K562 (cell line): ENCODE results near the gene NCOA4. TPM values are rescaled to one million over a fixed set of nuclear protein-coding genes. Genes with fewer than 3 reads are reported as not detected.

Source experiments
- ARHGAP35 ChIP-seq: fragments of 450-650 bp; IDR thresholded peaks from 2 replicates; pipeline ENCODE4 v1.6.1; 2018; ENCODE audit not compliant: partially characterized antibody
- CHD1 ChIP-seq: fragments of 200-600 bp; sonication (generic); IDR thresholded peaks from one replicate; pipeline ENCODE4 v1.6.1; 2012; ENCODE audit warnings: mild to moderate bottlenecking, moderate library complexity, low read length, inconsistent platforms
- FOSL1 ChIP-seq: fragments of 200-800 bp; sonication (Bioruptor generic); conservative IDR thresholded peaks from 2 replicates; pipeline ENCODE4 v1.6.1; 2016; ENCODE audit warnings: missing genetic modification characterization, missing compliant biosample characterization
- HDAC1 ChIP-seq, 2 experiments: fragments of 450-650 bp; IDR thresholded peaks; 2 replicates each; pipeline ENCODE4 v1.6.1; 2016 to 2017; ENCODE audit warnings: inconsistent platforms in 1 of 2, mild to moderate bottlenecking in 1 of 2, moderate library complexity in 1 of 2
- HOXB6 ChIP-seq: fragments of 250-450 bp; sonication (Bioruptor Pico); IDR thresholded peaks from 2 replicates; pipeline ENCODE4 v1.5.1; 2022; ENCODE audit warnings: mild to moderate bottlenecking, borderline replicate concordance
- JUNB ChIP-seq: fragments of 450-650 bp; formaldehyde crosslinking; conservative IDR thresholded peaks from 2 replicates; pipeline ENCODE4 v1.4.0; 2020; ENCODE audit warnings: mild to moderate bottlenecking
- MCM2 ChIP-seq: fragments of 450-650 bp; IDR thresholded peaks from 2 replicates; pipeline ENCODE4 v1.6.1; 2017; ENCODE audit warnings: low read depth, mild to moderate bottlenecking
- PHF20 ChIP-seq: fragments of 450-650 bp; IDR thresholded peaks from 2 replicates; pipeline ENCODE4 v1.6.1; 2018; ENCODE audit not compliant: partially characterized antibody
- RBM22 ChIP-seq: fragments of 200-400 bp; formaldehyde crosslinking; IDR thresholded peaks from 2 replicates; pipeline ENCODE4 v1.6.1; 2018; ENCODE audit warnings: low read length, low read depth; ENCODE audit not compliant: poor library complexity, severe bottlenecking
- RBM25 ChIP-seq: fragments of 200-400 bp; formaldehyde crosslinking; IDR thresholded peaks from 2 replicates; pipeline ENCODE4 v1.6.1; 2018; ENCODE audit warnings: low read length, low read depth, moderate library complexity; ENCODE audit not compliant: severe bottlenecking
- RCOR1 ChIP-seq, 2 experiments: IDR thresholded peaks; 2 replicates each; pipeline ENCODE4 v1.6.1; 2012; ENCODE audit warnings: low read depth in 2 of 2, low read length in 2 of 2, borderline replicate concordance in 1 of 2, improper control_type of control experiment in 1 of 2
- SPI1 ChIP-seq: IDR thresholded peaks from 2 replicates; pipeline ENCODE4 v1.6.1; 2011; ENCODE audit warnings: low read depth, low read length, control low read depth, borderline replicate concordance
- TRIM28 ChIP-seq: fragments of 450-650 bp; IDR thresholded peaks from 2 replicates; pipeline ENCODE4 v1.6.1; 2017
- ZEB2 ChIP-seq: fragments of 450-650 bp; IDR thresholded peaks from 2 replicates; pipeline ENCODE4 v1.6.1; 2016
- ZNF224 ChIP-seq: sonication (generic); formaldehyde crosslinking; IDR thresholded peaks from 2 replicates; pipeline ENCODE4 v1.8.0; 2022; ENCODE audit warnings: mild to moderate bottlenecking, missing genetic modification reagents
- ZNF324 ChIP-seq: fragments of 250-450 bp; sonication (Bioruptor Pico); IDR thresholded peaks from 2 replicates; pipeline ENCODE4 v1.4.0; 2020; ENCODE audit warnings: mild to moderate bottlenecking
- ZNF77 ChIP-seq: fragments of 250-450 bp; sonication (Bioruptor Pico); IDR thresholded peaks from 2 replicates; pipeline ENCODE4 v1.5.0; 2020
- ZNF785 ChIP-seq: fragments of 250-450 bp; sonication (Bioruptor Pico); IDR thresholded peaks from 2 replicates; pipeline ENCODE4 v1.4.0; 2020; ENCODE audit warnings: mild to moderate bottlenecking
- polyA plus RNA-seq, 8 experiments: library from polyadenylated mRNA; depleted of rRNA in 4 of 8; stranded (reverse) in 5 of 8; unstranded in 3 of 8; fragments of >200 nt; fragmentation: Nextera tagmentation in 2 of 8; fragmentation: Illumina TruSeq in 1 of 8; extraction: Ambion mirVana in 2 of 8; extraction: Trizol in 1 of 8; gene quantifications; 2 replicates each; pipeline versions ENCODE4 v1.2.1 to v1.2.3, GENCODE V29; 2011 to 2014; ENCODE audit warnings: inconsistent platforms in 1 of 8, missing spikeins in 1 of 8
- total RNA-seq, 7 experiments: library from RNA; depleted of rRNA in 6 of 7; stranded (reverse); fragments of >200 nt in 6 of 7; fragmentation: Illumina TruSeq in 2 of 7; extraction: Trizol in 2 of 7; gene quantifications; 2 replicates each; pipeline versions ENCODE4 v1.2.1 to v1.2.3, GENCODE V29; 2011 to 2021; ENCODE audit warnings: low replicate concordance in 1 of 7
- TF ChIP-seq, protein P1 (sequence below): fragments of 450-650 bp; IDR thresholded peaks from 2 replicates; pipeline ENCODE4 v1.6.1; 2017; ENCODE audit warnings: antibody characterized with exemption, mild to moderate bottlenecking
- TF ChIP-seq, protein P2 (sequence below): fragments of 450-650 bp; IDR thresholded peaks from 2 replicates; pipeline ENCODE4 v1.6.1; 2016; ENCODE audit warnings: missing biosample characterization, missing genetic modification characterization
- TF ChIP-seq, protein P3 (sequence below): fragments of 450-650 bp; IDR thresholded peaks from 2 replicates; pipeline ENCODE4 v1.6.1; 2016; ENCODE audit warnings: antibody characterized with exemption
- TF ChIP-seq, protein P4 (sequence below), 2 experiments: fragments of 450-650 bp in 1 of 2; sonication (generic) in 1 of 2; formaldehyde crosslinking in 1 of 2; IDR thresholded peaks in 1 of 2; conservative IDR thresholded peaks in 1 of 2; 2 replicates each; pipeline versions ENCODE4 v1.6.1 to v1.8.1; 2016 to 2023; ENCODE audit warnings: mild to moderate bottlenecking in 2 of 2, moderate library complexity in 2 of 2, inconsistent platforms in 1 of 2, missing genetic modification reagents in 1 of 2

Gene NCOA4
- total and polyA plus RNA-seq, 9 of the 15 experiments (the other 6 are each of a cell fraction or from before 2014, with no cell fraction given): 89.8 to 283 (median 181) TPM

DNA sequence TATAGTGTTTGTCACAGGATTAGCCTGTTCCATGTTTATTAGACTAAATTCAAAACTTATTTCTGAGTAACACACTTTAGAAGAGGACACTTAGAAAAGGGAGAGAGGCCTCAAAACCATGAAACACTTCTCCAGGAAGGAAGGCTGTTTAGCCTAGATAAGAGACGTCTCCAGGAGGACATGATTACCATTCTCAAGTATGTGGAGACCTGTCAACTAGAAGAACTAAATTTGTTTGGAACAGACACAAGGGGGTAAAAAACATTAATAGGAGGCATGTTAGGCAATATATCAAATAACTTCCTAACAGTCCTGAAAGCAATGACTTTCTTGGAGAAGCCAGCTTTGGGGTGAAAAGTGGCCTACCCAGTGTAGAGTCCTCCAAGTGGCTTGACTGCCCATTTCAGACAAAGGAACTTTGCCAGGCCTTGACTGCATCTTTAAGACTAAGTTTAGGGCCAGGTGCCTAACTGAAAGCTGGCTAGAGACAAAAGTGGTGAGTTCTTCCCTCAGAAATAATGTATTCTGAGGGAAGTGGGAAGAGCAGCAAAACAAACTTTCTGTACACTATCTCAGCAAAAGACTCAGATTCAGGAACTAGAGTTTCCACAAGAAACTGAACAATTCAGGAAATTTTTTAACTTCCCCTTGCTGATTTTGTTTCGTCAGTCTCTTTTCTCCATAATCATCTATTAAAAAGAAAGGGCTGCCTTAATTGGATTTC lies 11.8 kb downstream of the NCOA4 start (continued):
- TF ChIP-seq, protein P1, sequence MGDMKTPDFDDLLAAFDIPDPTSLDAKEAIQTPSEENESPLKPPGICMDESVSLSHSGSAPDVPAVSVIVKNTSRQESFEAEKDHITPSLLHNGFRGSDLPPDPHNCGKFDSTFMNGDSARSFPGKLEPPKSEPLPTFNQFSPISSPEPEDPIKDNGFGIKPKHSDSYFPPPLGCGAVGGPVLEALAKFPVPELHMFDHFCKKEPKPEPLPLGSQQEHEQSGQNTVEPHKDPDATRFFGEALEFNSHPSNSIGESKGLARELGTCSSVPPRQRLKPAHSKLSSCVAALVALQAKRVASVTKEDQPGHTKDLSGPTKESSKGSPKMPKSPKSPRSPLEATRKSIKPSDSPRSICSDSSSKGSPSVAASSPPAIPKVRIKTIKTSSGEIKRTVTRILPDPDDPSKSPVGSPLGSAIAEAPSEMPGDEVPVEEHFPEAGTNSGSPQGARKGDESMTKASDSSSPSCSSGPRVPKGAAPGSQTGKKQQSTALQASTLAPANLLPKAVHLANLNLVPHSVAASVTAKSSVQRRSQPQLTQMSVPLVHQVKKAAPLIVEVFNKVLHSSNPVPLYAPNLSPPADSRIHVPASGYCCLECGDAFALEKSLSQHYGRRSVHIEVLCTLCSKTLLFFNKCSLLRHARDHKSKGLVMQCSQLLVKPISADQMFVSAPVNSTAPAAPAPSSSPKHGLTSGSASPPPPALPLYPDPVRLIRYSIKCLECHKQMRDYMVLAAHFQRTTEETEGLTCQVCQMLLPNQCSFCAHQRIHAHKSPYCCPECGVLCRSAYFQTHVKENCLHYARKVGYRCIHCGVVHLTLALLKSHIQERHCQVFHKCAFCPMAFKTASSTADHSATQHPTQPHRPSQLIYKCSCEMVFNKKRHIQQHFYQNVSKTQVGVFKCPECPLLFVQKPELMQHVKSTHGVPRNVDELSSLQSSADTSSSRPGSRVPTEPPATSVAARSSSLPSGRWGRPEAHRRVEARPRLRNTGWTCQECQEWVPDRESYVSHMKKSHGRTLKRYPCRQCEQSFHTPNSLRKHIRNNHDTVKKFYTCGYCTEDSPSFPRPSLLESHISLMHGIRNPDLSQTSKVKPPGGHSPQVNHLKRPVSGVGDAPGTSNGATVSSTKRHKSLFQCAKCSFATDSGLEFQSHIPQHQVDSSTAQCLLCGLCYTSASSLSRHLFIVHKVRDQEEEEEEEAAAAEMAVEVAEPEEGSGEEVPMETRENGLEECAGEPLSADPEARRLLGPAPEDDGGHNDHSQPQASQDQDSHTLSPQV: peak; percentile 79; the same call in 1 of the 2 replicates
- no peak for TF ChIP-seq MCM2
- no peak for TF ChIP-seq CHD1
- no peak for TF ChIP-seq ZNF77
- TF ChIP-seq, protein P2, sequence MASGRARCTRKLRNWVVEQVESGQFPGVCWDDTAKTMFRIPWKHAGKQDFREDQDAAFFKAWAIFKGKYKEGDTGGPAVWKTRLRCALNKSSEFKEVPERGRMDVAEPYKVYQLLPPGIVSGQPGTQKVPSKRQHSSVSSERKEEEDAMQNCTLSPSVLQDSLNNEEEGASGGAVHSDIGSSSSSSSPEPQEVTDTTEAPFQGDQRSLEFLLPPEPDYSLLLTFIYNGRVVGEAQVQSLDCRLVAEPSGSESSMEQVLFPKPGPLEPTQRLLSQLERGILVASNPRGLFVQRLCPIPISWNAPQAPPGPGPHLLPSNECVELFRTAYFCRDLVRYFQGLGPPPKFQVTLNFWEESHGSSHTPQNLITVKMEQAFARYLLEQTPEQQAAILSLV (tag): no peak
- no peak for TF ChIP-seq PHF20
- TF ChIP-seq, protein P3, sequence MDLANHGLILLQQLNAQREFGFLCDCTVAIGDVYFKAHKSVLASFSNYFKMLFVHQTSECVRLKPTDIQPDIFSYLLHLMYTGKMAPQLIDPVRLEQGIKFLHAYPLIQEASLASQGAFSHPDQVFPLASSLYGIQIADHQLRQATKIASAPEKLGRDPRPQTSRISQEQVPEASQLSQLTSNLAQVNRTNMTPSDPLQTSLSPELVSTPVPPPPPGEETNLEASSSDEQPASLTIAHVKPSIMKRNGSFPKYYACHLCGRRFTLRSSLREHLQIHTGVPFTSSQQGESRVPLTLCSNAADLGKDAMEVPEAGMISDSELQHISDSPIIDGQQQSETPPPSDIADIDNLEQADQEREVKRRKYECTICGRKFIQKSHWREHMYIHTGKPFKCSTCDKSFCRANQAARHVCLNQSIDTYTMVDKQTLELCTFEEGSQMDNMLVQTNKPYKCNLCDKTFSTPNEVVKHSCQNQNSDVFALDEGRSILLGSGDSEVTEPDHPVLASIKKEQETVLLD: no peak
- peak; percentile 45; the same call in 1 of the 2 replicates for TF ChIP-seq FOSL1 (tag)
- TF ChIP-seq RBM22: no peak
- TF ChIP-seq, protein P4, sequence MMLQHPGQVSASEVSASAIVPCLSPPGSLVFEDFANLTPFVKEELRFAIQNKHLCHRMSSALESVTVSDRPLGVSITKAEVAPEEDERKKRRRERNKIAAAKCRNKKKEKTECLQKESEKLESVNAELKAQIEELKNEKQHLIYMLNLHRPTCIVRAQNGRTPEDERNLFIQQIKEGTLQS (IDR thresholded peaks at IDR 0.05): peak; percentile 31; the same call in 1 of the 2 replicates
- TF ChIP-seq, protein P4 (CRISPR knock-in tag; conservative IDR thresholded peaks at IDR 0.05): no peak
- no peak for TF ChIP-seq JUNB (CRISPR knock-in tag)
- TF ChIP-seq RCOR1 (IDR thresholded peaks at IDR 0.05; ENCODE audit: borderline replicate concordance in 1 of 2, low read depth in 2 of 2, low read length in 2 of 2): peak in 1 of 2 experiments; percentile 83; a peak in 2 of 4 replicates
- no peak for TF ChIP-seq TRIM28
- TF ChIP-seq ARHGAP35: no peak
- no peak for TF ChIP-seq ZNF324 (CRISPR knock-in tag)
- peak in 1 of 2 experiments; percentile 55; a peak in 2 of 4 replicates for TF ChIP-seq HDAC1 (IDR thresholded peaks at IDR 0.05)
- TF ChIP-seq RBM25: no peak
- 0 out of 2 replicates have a peak, but pooled peaks have one; percentile 15 for TF ChIP-seq SPI1
- no peak for TF ChIP-seq ZNF785 (CRISPR knock-in tag)
- TF ChIP-seq HOXB6 (CRISPR knock-in tag): no peak
- TF ChIP-seq ZNF224 (CRISPR knock-in tag): no peak
- no peak; the same call in 1 of the 2 replicates for TF ChIP-seq ZEB2
